GM12865 (cell line): ENCODE results near the gene HAUS7.
A peak's percentile ranks its signal among the peaks of the same experiment; 100 is the strongest.

Experiments
- DNase-seq: peaks from one replicate; pipeline ENCODE4 v3.0.0; 2010; ENCODE audit warnings: low read depth
- H3K4me3 ChIP-seq: 2 replicates; pipeline ENCODE4 v1.5.1; 2011; ENCODE audit warnings: mild to moderate bottlenecking, low read depth, low read length, control low read depth
- TF ChIP-seq, protein P1 (sequence below): IDR thresholded peaks from 2 replicates; pipeline ENCODE4 v1.5.1; 2011; ENCODE audit warnings: low read length, control low read depth, low read depth, inconsistent platforms; ENCODE audit not compliant: insufficient read depth; ENCODE audit errors: missing control alignments

Gene HAUS7

GRCh38 chrX:153507484-153508178 is 37.3 kb upstream of the HAUS7 start:
- peak; percentile 70 for DNase-seq
- no peak overlapping the region for H3K4me3 ChIP-seq
- TF ChIP-seq, protein P1, sequence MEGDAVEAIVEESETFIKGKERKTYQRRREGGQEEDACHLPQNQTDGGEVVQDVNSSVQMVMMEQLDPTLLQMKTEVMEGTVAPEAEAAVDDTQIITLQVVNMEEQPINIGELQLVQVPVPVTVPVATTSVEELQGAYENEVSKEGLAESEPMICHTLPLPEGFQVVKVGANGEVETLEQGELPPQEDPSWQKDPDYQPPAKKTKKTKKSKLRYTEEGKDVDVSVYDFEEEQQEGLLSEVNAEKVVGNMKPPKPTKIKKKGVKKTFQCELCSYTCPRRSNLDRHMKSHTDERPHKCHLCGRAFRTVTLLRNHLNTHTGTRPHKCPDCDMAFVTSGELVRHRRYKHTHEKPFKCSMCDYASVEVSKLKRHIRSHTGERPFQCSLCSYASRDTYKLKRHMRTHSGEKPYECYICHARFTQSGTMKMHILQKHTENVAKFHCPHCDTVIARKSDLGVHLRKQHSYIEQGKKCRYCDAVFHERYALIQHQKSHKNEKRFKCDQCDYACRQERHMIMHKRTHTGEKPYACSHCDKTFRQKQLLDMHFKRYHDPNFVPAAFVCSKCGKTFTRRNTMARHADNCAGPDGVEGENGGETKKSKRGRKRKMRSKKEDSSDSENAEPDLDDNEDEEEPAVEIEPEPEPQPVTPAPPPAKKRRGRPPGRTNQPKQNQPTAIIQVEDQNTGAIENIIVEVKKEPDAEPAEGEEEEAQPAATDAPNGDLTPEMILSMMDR = peak; percentile 74

DNA sequence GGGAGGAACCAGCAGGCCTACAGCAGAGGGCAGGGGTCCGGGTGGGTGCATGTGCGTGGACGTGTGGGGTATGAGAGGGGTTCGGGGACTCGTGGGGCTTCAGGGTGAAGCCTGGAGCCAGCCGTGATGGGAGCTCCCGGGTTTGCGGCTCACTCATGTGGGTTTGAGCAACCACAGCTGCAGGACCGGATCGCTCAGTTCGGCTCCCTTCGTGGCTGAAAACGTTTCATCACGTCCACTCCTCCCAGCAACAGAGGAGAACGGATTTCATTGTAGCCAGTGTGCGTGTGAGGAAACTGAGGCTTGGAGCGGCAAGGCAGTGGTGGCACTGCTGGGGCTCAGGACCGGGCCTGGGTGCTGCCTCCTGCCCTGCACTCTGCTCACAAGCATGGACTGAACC is 35.0 kb upstream of the HAUS7 start:
- no peak overlapping the region for H3K4me3 ChIP-seq
- TF ChIP-seq, protein P1 = no peak
- DNase-seq = no peak

DNA sequence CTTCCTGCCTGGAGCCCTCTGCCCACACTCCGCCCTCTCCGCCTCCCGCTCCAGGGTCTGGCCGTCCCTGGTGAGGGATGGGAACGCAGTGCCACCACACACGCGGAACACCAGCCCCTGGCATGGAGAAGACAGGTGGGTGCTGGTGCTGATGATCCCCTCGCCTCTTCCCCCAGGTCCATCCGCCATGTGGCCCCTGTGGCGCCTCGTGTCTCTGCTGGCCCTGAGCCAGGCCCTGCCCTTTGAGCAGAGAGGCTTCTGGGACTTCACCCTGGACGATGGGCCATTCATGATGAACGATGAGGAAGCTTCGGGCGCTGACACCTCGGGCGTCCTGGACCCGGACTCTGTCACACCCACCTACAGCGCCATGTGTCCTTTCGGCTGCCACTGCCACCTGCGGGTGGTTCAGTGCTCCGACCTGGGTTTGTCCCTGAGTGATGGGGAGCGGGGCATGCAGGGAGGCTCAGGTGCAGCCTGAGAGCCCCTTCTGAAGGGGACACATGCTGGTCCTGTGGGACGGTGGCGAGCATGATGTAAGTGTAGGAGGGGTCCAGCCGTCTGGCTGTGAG is 34.2 kb upstream of the HAUS7 start:
- H3K4me3 ChIP-seq = no peak overlapping the region
- no peak for DNase-seq
- TF ChIP-seq, protein P1 = no peak

DNA sequence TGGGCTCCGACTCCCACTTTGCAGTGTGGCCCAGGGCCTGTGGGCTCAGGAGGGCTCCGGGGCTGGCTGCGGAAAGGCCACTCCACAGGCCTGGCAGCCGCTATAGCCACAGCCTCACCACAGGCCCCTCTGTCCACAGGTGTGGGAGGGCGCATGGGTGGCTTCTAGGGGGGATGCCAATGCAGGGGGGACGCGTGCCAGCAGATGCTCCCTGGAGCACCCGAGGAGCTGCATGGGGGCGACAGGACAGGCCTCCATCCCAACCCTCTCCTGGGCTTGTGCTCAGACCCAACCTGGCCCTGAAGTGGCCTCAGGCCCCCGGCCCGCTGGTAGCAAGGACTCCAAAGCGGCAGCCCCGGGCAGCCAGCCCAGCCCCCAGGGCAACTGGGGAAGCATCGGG is 32.4 kb upstream of the HAUS7 start:
- H3K4me3 ChIP-seq = no peak overlapping the region
- no peak for DNase-seq
- TF ChIP-seq, protein P1 = no peak

GRCh38 chrX:153502131-153502530 is 31.8 kb upstream of the HAUS7 start:
- H3K4me3 ChIP-seq = no peak overlapping the region
- no peak for DNase-seq
- TF ChIP-seq, protein P1 = no peak

- TF ChIP-seq, protein P1 = no peak
- no peak for DNase-seq
- no peak overlapping the region for H3K4me3 ChIP-seq
Measured at GRCh38 chrX:153501530-153501929, 31.2 kb upstream of the HAUS7 start.
